Ovary (tissue), 9 donors: ENCODE measurements around the gene JPH4. TPM values are rescaled to one million over a fixed set of nuclear protein-coding genes. Genes with fewer than 3 reads are reported as not detected.

Experiments
- DNase-seq, 5 donors: peaks; one replicate each; pipeline ENCODE4 v3.0.0-alpha.2; 2019 to 2020
- H3K27ac ChIP-seq, 2 donors: fragments of 200-600 bp; one replicate each; pipeline versions ENCODE4 v1.5.1 to v1.8.0; 2019 to 2022
- H3K27me3 ChIP-seq: fragments of 200-600 bp; one replicate; pipeline ENCODE4 v1.8.0; 2022
- H3K36me3 ChIP-seq: fragments of 200-600 bp; sonication (generic); one replicate; pipeline ENCODE4 v1.5.1; 2019
- H3K4me1 ChIP-seq: one replicate; pipeline ENCODE4 v1.8.1; 2013; ENCODE audit warnings: mild to moderate bottlenecking, moderate library complexity; ENCODE audit not compliant: insufficient read depth
- H3K4me3 ChIP-seq: fragments of 200-600 bp; sonication (generic); one replicate; pipeline ENCODE4 v1.5.1; 2017
- H3K9me3 ChIP-seq, 2 donors: fragments of 200-600 bp in 1 of 2; sonication (generic) in 1 of 2; one replicate each; pipeline versions ENCODE4 v1.5.1 to v1.8.1; 2013 to 2019; ENCODE audit warnings: mild to moderate bottlenecking in 1 of 2, moderate library complexity in 1 of 2
- EP300 ChIP-seq: sonication (generic); formaldehyde crosslinking; IDR thresholded peaks from one replicate; pipeline ENCODE4 v1.6.1; 2017; ENCODE audit warnings: antibody characterized with exemption
- POLR2A ChIP-seq: fragments of 450-650 bp; IDR thresholded peaks from one replicate; pipeline ENCODE4 v1.6.1; 2017; ENCODE audit warnings: antibody characterized with exemption, mild to moderate bottlenecking, moderate library complexity
- WGBS, 3 donors: extraction: QIAGEN DNeasy Blood & Tissue Kit in 1 of 3; methylation state at CpG; one replicate each; pipeline versions ENCODE4 v1.1.5 to v1.1.7; 2013 to 2017; 5-methylcytosine and 5-hydroxymethylcytosine counted together
- intact Hi-C, 4 donors: fragments of 100-400 bp; cut with DNase I; formaldehyde crosslinking; loops; one replicate each; pipeline versions ENCODE4 v1.11.0 to v1.15.1; 2022 to 2023
- polyA plus RNA-seq, 2 donors: library from polyadenylated mRNA; stranded (reverse); fragments of 200-250 nt in 1 of 2; fragments of 350-450 nt in 1 of 2; fragmentation: Illumina TruSeq in 1 of 2; extraction: RNeasy Lipid Tissue Mini Kit (QIAGEN cat#74804) in 1 of 2; gene quantifications; one replicate each; pipeline ENCODE4 v1.2.3, GENCODE V29; 2013 to 2014
- total RNA-seq, 7 donors: library from RNA; depleted of rRNA in 2 of 7; stranded (reverse); fragments of >200 nt in 2 of 7; fragmentation: NEBNext Ultra II Directional in 3 of 7; extraction: Animal tissue kit (Norgen Biotek cat#: 25700) in 3 of 7; gene quantifications; one replicate each; pipeline versions ENCODE4 v1.1.0 to v1.2.4, GENCODE V29; 2016 to 2023
- TF ChIP-seq, protein P1 (sequence below), 3 donors: fragments of 450-650 bp in 2 of 3; fragments of 200-600 bp in 1 of 3; IDR thresholded peaks; one replicate each; pipeline versions ENCODE4 v1.5.1 to v1.8.0; 2016 to 2022; ENCODE audit warnings: antibody characterized with exemption in 3 of 3, mild to moderate bottlenecking in 1 of 3
- donor health status: DM: no; HTN: no; CAD: no; lungs with moderate emphysema.
- donor health status: DM: no; HTN: no; CAD: no.
- donor health status: Bipolar disorder and iron deficiency.
- donor health status: DM: yes; HTN: yes; CAD: no.
- donor health status: DM: no; HTN: no; CAD: no.
- donor health status: DM: yes; HTN: yes; CAD: no.

The JPH4 gene
- total and polyA plus RNA-seq, 9 donors = 7.4 to 43.5 (median 11.5) TPM

GRCh38 chr14:23525611-23526010 is 53.0 kb downstream of the JPH4 start:
- H3K4me1 ChIP-seq = no peaks in the 10 kb centered on the region
- no peaks in the 10 kb centered on the region for H3K9me3 ChIP-seq
- H3K27ac ChIP-seq = no peak overlapping the region
- no peaks in the 10 kb centered on the region for H3K36me3 ChIP-seq
- 81 to 84% (median 83%) methylated on average over 8 of the region's 8 CpGs for WGBS, 3 donors
- H3K4me3 ChIP-seq = no peak overlapping the region
- intact Hi-C loops = no loop called here
- H3K27me3 ChIP-seq = no peaks in the 10 kb centered on the region
- TF ChIP-seq EP300 (no peak), POLR2A (no peak)
- TF ChIP-seq, protein P1, sequence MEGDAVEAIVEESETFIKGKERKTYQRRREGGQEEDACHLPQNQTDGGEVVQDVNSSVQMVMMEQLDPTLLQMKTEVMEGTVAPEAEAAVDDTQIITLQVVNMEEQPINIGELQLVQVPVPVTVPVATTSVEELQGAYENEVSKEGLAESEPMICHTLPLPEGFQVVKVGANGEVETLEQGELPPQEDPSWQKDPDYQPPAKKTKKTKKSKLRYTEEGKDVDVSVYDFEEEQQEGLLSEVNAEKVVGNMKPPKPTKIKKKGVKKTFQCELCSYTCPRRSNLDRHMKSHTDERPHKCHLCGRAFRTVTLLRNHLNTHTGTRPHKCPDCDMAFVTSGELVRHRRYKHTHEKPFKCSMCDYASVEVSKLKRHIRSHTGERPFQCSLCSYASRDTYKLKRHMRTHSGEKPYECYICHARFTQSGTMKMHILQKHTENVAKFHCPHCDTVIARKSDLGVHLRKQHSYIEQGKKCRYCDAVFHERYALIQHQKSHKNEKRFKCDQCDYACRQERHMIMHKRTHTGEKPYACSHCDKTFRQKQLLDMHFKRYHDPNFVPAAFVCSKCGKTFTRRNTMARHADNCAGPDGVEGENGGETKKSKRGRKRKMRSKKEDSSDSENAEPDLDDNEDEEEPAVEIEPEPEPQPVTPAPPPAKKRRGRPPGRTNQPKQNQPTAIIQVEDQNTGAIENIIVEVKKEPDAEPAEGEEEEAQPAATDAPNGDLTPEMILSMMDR (IDR thresholded peaks at IDR 0.05) = no peak
- DNase-seq = no peak

GRCh38 chr14:23524954-23525353 is 53.6 kb downstream of the JPH4 start:
- no peak overlapping the region for H3K27ac ChIP-seq
- no peak for DNase-seq
- no peak for TF ChIP-seq EP300
- TF ChIP-seq, protein P1 (IDR thresholded peaks at IDR 0.05) = no peak
- TF ChIP-seq POLR2A = no peak
- H3K9me3 ChIP-seq = no peaks in the 10 kb centered on the region
- no peak overlapping the region for H3K4me3 ChIP-seq
- no peaks in the 10 kb centered on the region for H3K27me3 ChIP-seq
- intact Hi-C loops = no loop called here
- H3K4me1 ChIP-seq = no peaks in the 10 kb centered on the region
- H3K36me3 ChIP-seq = no peaks in the 10 kb centered on the region
- WGBS, 3 donors = 90 to 93% (median 92%) methylated on average over 14 of the region's 14 CpGs

DNA sequence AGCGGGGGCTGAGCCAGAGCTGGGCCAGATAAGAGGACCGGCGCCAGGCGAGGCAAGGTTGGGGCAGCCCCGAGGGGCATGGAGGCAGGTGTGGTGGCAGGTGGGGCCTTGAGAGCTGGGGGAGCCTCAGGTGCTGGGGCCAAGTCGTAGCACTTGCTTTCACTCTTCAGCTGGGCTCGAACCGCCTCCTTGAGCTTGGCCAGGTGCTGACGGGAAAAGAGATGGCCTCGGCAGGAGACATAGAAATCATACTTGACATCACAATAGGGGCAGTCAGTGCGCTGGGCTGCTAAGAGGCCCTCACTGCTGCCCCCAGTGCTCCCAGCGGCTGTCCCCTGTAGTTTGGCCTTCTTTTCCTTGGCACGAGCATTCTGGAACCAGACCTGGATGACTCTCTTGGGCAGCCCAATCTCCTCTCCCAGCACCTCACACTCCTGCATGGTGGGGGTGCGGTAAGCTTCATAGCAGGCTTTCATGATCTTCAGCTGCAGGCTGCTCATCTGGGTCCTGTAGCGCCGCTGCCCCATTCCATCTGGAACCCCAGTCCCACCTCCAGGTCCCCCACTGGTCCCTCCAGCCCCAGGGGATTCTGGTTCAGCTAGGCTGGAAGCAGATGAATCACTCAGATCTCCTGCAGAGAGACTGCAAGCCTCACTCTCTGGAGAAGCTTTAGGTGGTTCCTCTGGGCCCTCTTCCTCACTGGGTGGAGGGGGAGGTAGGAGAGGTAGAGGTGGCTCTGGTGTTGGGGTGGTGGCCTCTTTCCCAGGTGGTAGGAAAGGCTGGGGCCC is 55.2 kb downstream of the JPH4 start:
- intact Hi-C loops = no loop called here
- Histone ChIP-seq H3K9me3 (no peaks in the 10 kb centered on the region), H3K27me3 (no peaks in the 10 kb centered on the region), H3K4me3 (no peak overlapping the region), H3K36me3 (no peaks in the 10 kb centered on the region), H3K27ac (no peak overlapping the region), H3K4me1 (no peaks in the 10 kb centered on the region)
- DNase-seq = no peak
- TF ChIP-seq, protein P1 (IDR thresholded peaks at IDR 0.05) = no peak
- TF ChIP-seq EP300 = no peak
- no peak for TF ChIP-seq POLR2A
- WGBS, 3 donors = 87 to 94% (median 92%) methylated on average over 16 of the region's 16 CpGs

DNA sequence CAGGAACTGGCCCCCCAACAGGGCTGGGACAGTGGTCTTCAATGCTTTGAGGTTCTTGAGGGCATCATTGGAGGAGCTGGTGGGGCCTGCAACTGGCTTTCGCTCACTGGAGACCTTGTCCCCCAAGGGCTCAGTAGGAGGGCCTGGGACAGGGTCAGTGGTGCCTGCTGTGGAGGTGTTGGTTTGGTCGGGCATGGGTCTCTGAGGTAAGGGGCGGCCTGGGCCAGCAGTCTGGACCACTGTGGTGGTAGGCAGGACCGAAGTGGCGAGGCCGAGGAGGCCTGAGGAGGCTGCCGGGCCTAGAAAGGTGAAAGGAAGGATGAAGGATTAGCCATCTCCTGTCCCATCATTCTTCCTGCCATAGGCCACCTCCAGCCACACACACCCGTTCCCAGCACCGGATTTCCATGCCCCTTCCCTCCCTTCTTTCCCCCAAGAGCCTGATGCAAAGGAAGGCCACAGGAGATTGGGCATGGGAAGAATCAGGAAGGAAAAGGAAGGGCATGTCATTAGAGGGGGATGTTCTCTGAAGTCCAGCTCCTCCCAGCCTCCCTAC is 55.9 kb downstream of the JPH4 start:
- TF ChIP-seq POLR2A (no peak), EP300 (no peak)
- TF ChIP-seq, protein P1 (IDR thresholded peaks at IDR 0.05) = no peak
- WGBS, 3 donors = 92 to 94% (median 93%) methylated on average over 9 of the region's 9 CpGs

More for the DNA sequence above, 55.9 kb downstream of the JPH4 start:
- no peak for DNase-seq
- no peaks in the 10 kb centered on the region for H3K36me3 ChIP-seq
- H3K4me1 ChIP-seq = no peaks in the 10 kb centered on the region
- H3K27ac ChIP-seq = no peak overlapping the region
- no peak overlapping the region for H3K4me3 ChIP-seq
- H3K27me3 ChIP-seq = no peaks in the 10 kb centered on the region
- H3K9me3 ChIP-seq = no peaks in the 10 kb centered on the region
- intact Hi-C loops = no loop called here
